GM12892 (cell line): ENCODE results near the gene SYNE2.

Source experiments
- DNase-seq: peaks from one replicate; pipeline ENCODE4 v3.0.0; 2011; ENCODE audit not compliant: insufficient read length
- FAIRE-seq: peaks from 2 replicates; lab custom pipeline; 2011; peaks lifted over from hg19 to GRCh38; lab: Jason Lieb, UNC
- POLR2A ChIP-seq: IDR thresholded peaks from 2 replicates; pipeline ENCODE4 v1.6.1; 2011; ENCODE audit warnings: low read depth, low read length, control low read depth
- POLR2AphosphoS5 ChIP-seq: IDR thresholded peaks from 2 replicates; pipeline ENCODE4 v1.6.1; 2011; ENCODE audit warnings: low read depth, low read length, control low read depth
- TAF1 ChIP-seq: IDR thresholded peaks from 2 replicates; pipeline ENCODE4 v1.6.1; 2011; ENCODE audit warnings: low read depth, mild to moderate bottlenecking, control low read depth, low read length, borderline replicate concordance

SYNE2 gene

DNA sequence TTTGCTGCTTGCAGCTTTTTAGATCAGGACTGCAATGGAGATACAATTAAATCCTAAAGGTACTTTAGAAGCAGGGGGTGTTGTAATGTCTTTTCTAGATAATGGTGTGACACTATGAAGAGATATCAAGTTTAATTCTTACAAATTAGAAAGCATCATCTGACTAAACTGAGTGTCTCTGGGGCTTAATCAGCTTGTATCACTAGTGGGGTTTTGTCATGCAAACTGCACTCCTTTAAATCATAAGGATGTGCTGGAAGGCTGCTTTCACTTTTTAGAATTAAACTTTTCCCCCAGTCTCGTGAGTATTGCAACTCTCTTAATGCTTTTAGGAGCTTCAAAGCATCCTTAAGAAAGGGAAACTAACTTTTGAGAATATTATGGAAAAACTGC is 222.8 kb downstream of the SYNE2 start:
- FAIRE-seq, result no peak
- DNase-seq, result no peak
- TF ChIP-seq POLR2AphosphoS5 (no peak), POLR2A (no peak), TAF1 (no peak)

DNA sequence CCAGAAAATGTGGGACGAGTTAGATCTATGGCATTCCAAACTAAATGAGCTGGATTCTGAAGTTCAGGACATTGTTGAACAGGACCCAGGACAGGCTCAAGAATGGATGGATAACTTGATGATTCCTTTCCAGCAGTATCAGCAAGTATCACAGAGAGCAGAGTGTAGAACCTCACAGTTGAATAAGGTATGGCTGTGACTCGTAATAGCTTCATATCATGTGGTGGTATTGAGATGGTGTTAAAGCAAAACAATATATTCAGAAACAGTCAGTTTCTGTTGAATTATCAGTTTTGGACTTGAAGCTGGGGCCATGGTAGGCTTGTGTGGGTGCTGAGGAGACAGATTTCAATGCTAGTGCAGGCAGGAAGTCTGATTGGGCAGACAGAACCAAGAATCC is 227.6 kb downstream of the SYNE2 start:
- FAIRE-seq (no peak), DNase-seq (no peak)
- TF ChIP-seq POLR2AphosphoS5 (no peak), POLR2A (no peak), TAF1 (no peak)

DNA sequence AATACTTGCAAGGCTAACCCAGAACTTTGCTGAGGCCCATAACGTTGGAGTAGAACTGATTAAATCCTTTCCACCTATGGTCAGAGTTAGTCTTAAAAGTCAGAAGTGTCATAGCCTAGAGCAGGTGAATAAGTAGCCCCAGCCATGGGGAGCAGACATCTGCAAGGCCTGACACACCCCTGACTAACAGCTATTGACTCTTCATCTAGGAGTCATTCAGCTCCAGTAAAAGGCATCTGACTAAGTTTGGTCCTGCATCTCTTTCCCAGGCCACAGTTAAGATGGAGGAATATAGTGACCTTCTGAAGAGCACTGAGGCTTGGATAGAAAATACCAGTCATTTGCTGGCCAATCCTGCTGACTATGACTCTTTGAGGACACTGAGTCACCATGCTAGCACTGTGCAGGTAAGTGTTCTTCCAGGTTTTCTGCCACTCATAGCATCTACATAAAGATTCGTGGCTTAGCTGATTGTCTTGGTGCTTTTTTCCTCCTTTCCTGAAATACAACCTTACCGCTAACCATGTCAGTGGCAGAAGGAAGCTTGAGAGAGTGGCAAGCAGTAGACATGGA is 228.5 kb downstream of the SYNE2 start:
- FAIRE-seq (no peak), DNase-seq (no peak)
- TF ChIP-seq POLR2AphosphoS5 (no peak), POLR2A (no peak)

DNA sequence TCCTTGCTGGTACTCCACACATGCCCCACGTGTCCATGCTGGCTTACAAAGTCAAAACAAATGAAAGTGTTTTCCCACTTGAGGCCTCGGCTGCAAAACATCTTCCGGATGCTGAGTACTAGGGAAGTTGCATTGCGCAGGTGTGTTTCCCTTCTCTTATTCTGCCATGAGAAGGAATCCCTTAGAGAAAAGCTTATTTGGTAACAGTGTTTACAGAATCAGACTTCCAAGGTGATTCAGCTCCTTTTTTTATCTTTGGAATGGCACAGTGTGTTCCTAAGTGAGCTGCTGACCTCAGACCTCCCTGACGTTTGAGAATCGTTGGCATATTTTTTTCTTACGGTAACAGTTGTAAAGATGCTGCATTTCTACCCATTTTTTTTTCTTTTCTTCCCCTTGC is 230.0 kb downstream of the SYNE2 start:
- DNase-seq, result no peak
- TF ChIP-seq TAF1 (no peak), POLR2A (no peak)
- no peak for FAIRE-seq

DNA sequence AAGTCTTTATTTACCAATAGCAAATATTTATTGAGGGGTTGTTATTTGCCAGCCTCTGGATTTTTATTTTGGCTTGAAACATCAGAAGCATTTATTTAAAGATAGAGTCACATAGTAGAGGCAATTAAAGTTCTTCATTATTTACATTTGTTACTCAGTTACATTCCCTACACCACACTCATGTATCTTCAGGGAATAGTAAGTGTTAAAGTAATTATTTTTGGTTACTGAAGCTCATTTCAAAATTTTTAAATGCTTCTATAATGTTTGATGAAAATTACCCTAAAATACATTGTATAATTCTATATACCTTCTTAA is 235.8 kb downstream of the SYNE2 start:
- FAIRE-seq (no peak), DNase-seq (no peak)
- TF ChIP-seq POLR2A (no peak), POLR2AphosphoS5 (no peak), TAF1 (no peak)

DNA sequence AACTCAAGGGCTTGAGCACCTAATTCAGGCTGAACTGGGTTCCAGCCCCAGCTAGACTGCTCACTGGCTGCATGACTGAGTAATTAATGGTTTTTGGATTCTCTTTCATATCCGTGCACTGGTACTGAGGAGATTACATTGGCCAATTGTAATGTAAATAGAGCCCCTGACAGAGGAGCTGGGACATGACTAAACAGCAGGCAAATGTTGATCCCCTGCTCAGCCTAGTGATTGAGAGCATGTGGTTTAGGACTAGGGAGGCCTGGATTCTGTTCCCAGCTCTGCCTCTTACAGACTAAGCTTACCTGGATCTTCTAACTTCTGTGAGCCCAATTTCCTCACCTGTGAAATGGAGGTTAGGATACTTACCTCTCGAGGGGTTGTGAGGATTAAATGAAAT is 237.1 kb downstream of the SYNE2 start:
- TF ChIP-seq TAF1 (no peak), POLR2AphosphoS5 (no peak), POLR2A (no peak)
- FAIRE-seq (no peak), DNase-seq (no peak)

DNA sequence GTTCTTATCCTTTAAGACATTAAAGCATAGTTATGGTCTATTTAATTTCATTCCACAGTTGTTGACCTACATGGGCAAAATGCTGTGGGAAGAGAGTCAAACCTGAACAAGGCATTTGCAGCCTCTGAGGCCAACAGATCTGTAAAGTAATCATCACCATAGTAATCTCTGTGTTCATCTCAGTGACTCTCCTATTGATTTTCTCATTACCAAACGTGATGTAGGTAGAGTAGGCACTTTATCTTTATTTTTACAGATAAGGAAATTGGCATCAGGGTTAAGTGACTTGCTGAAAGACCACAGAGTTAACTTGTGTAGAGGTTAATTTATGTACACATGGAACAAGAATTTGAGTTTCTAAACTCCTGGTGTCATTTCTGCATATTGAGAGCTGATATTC is 238.4 kb downstream of the SYNE2 start:
- DNase-seq, result no peak
- TF ChIP-seq POLR2A (no peak), POLR2AphosphoS5 (no peak), TAF1 (no peak)
- no peak for FAIRE-seq

DNA sequence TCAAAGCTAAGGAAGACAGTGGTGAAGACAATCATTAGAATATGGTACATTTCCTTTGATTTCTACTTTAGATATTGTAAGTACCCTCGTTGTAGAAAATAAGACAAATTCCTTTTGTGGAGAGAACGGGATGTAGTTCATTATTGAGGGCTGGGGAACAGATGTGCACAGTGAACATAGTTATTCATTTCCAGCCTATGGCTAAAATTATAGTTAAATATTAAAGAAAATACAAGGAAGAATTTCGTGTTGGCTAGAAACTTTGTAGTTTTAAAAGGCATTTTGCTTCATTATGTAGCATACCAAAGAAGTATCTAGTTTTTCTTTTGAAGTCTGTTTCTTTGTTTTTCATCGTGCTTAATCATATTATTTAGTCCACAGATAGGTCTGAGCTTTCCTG is 239.5 kb downstream of the SYNE2 start:
- FAIRE-seq, result no peak
- no peak for TF ChIP-seq POLR2A
- no peak for TF ChIP-seq POLR2AphosphoS5
- TF ChIP-seq TAF1, result no peak
- no peak for DNase-seq

DNA sequence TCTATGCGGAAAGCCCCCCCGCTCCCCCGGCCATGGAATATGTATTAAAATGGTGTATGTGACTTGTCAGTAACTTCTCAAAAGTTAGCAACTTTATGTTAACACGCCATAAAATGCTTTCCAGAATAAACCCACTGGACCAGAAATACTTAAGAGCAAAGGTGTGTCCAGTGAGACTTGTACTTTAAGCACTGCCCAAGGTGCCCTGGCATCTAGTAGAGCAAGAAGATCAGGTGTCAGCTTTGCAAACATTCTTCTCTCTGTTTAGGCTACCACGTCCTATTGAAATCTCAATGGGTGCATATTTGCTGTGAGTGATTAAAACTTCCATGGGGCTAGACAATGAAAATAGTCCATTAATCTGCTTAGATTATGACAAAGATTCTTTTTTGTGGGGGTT is 240.1 kb downstream of the SYNE2 start:
- FAIRE-seq (no peak), DNase-seq (no peak)
- no peak for TF ChIP-seq POLR2AphosphoS5
- TF ChIP-seq TAF1, result no peak
- no peak for TF ChIP-seq POLR2A

DNA sequence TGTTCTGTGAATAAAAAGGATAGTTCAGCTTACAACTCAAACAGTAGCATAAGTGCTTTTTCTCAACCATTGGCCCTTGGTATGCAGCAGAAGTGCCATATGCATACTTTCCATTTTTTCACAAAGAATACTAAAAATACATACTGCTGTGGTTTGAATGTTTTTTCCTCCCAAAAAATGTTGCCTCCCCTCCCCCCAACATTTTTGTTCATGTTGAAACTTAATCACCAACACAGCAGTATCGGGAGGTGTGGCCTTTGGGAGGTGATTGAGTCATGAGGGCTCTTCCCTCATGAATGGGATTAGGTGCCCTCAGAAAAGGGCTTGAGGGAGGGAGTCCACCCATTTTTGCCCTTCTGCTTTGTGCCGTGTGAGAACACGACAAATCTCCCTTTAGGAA is 242.8 kb downstream of the SYNE2 start:
- no peak for DNase-seq
- FAIRE-seq, result no peak
- TF ChIP-seq POLR2A (no peak), POLR2AphosphoS5 (no peak), TAF1 (no peak)

DNA sequence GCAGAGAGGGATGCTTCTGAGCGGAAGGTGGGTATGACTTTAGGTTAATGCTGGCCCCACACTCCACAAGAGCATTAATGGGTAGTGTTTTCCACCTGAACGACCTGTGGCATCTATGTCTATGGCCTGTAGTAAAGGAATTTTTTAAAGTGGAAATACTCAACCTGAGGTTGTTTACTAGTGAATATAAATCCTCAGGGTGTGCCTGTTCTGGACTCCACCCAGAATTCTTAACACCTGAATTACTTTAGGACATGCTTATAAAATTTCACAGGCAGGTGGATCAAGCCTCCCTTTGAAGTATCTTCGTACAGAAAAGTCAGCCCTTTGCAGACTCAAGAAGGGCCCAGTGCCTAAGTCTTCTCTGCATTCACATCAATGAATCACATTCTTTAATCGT is 245.3 kb downstream of the SYNE2 start:
- FAIRE-seq (no peak), DNase-seq (no peak)
- TF ChIP-seq POLR2AphosphoS5, result no peak
- TF ChIP-seq POLR2A, result no peak
- TF ChIP-seq TAF1, result no peak

DNA sequence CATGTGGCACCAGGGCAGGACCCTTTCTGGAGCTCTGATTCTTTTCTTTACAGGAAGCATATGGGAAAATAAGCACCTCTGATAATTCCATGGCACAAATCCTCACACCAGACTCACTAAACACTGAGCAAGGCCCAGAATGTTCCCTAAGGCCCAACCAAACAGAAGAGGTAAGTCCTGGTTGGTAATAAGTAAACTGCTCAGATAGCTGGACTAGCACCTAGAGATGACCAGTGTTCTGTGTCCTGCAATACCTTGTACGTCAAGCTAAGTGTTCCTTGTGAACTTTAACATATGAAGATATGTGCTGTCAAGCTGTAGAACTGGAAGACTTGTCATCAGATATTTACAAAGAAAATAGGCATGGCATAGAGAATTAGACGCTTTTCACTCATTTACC is 254.6 kb downstream of the SYNE2 start:
- no peak for DNase-seq
- TF ChIP-seq POLR2A, result no peak
- TF ChIP-seq TAF1, result no peak
- TF ChIP-seq POLR2AphosphoS5, result no peak
- no peak for FAIRE-seq

DNA sequence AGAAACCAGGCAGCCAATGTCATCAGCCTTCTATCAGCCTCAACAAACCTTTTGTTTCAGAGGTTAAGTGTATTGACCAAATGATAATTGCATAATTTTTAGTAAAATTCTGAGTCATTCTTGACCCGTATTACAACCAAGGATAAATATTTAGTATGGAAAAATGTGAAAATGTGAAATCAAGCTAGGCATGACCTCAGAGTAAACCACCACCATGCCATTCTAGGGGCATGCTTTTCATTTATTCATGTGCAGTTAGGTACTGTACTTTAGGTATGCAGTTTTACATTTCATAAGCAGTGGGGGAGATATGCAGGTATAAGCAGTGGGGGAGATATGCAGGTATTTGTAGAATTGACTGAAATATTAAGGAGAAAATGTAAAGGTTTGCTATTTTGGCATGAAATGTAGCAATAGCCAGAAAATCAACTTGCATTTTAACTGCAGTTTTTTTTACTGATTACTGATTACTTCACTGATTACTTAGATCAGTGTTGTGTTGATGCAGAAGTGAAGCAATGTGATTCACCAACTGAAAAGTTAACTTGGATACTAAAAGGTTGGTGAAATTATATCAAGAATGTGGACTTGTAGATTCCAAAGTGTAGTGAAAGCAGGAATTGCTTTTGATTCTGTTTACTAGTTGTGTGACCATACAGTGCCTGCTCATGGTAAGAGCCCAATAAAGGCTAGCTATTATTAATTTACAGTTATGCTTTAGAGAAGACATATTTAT is 257.2 kb downstream of the SYNE2 start:
- TF ChIP-seq TAF1 (no peak), POLR2AphosphoS5 (no peak), POLR2A (no peak)
- DNase-seq, result no peak
- FAIRE-seq, result no peak
